K562 (cell line): ENCODE measurements around the gene SHOC1.

Experiments used
- MXI1 ChIP-seq: IDR thresholded peaks from 2 replicates; pipeline ENCODE4 v1.6.1; 2011; ENCODE audit warnings: low read depth, mild to moderate bottlenecking, improper control_type of control experiment, low read length
- POLR2AphosphoS5 ChIP-seq: IDR thresholded peaks from 2 replicates; pipeline ENCODE4 v1.6.1; 2011; ENCODE audit warnings: mild to moderate bottlenecking, low read depth, low read length, moderate library complexity; ENCODE audit not compliant: control insufficient read depth, insufficient read depth
- RAD21 ChIP-seq, 2 experiments: fragments of 250-450 bp in 1 of 2; fragments of 450-650 bp in 1 of 2; sonication (Bioruptor Pico) in 1 of 2; formaldehyde crosslinking in 1 of 2; IDR thresholded peaks in 1 of 2; conservative IDR thresholded peaks in 1 of 2; 2 replicates each; pipeline versions ENCODE4 v1.4.0 to v1.8.0; 2020 to 2022; ENCODE audit warnings: mild to moderate bottlenecking in 2 of 2, moderate library complexity in 1 of 2
- SIRT6 ChIP-seq: IDR thresholded peaks from one replicate; pipeline ENCODE4 v1.6.1; 2012; ENCODE audit warnings: low read depth, mild to moderate bottlenecking, control low read depth, inconsistent platforms, low read length, moderate library complexity
- SP1 ChIP-seq: sonication (generic); formaldehyde crosslinking; IDR thresholded peaks from 2 replicates; pipeline ENCODE4 v1.8.1; 2022; ENCODE audit warnings: mild to moderate bottlenecking, missing genetic modification reagents
- ZNF175 ChIP-seq: fragments of 200-800 bp; sonication (Bioruptor generic); IDR thresholded peaks from 2 replicates; pipeline ENCODE4 v1.6.1; 2016; ENCODE audit warnings: low read depth, mild to moderate bottlenecking, missing genetic modification characterization, missing compliant biosample characterization
- ZNF280B ChIP-seq: fragments of 250-450 bp; sonication (Bioruptor Pico); IDR thresholded peaks from 2 replicates; pipeline ENCODE4 v1.5.1; 2021; ENCODE audit warnings: mild to moderate bottlenecking
- ZNF408 ChIP-seq: fragments of 250-450 bp; sonication (Bioruptor Pico); IDR thresholded peaks from 2 replicates; pipeline ENCODE4 v1.4.0; 2020; ENCODE audit warnings: low read depth, mild to moderate bottlenecking, moderate library complexity

GRCh38 chr9:111825468-111826145 lies 30.9 kb upstream of the SHOC1 start:
- TF ChIP-seq SP1 (CRISPR knock-in tag) (no peak), POLR2AphosphoS5 (no peak), ZNF280B (CRISPR knock-in tag) (no peak), MXI1 (no peak), ZNF175 (CRISPR knock-in tag) (no peak), SIRT6 (no peak), ZNF408 (CRISPR knock-in tag) (no peak), RAD21 (CRISPR knock-in tag; conservative IDR thresholded peaks at IDR 0.05 in 1 of 2, IDR thresholded peaks at IDR 0.05 in 1 of 2) (no peak)
